CD4-positive, alpha-beta T cell treated with Interleukin-1 beta for 1 hour (primary cell): ENCODE measurements around the gene DAD1.

Experiments
- DNase-seq, 2 donors: peaks; one replicate each; pipeline ENCODE4 v3.0.0-alpha.2; 2020 to 2022

DAD1 gene

GRCh38 chr14:22533739-22534359 is 55.2 kb downstream of the DAD1 start:
- no peak for DNase-seq

GRCh38 chr14:22533057-22533704 is 55.8 kb downstream of the DAD1 start:
- DNase-seq = no peak

DNA sequence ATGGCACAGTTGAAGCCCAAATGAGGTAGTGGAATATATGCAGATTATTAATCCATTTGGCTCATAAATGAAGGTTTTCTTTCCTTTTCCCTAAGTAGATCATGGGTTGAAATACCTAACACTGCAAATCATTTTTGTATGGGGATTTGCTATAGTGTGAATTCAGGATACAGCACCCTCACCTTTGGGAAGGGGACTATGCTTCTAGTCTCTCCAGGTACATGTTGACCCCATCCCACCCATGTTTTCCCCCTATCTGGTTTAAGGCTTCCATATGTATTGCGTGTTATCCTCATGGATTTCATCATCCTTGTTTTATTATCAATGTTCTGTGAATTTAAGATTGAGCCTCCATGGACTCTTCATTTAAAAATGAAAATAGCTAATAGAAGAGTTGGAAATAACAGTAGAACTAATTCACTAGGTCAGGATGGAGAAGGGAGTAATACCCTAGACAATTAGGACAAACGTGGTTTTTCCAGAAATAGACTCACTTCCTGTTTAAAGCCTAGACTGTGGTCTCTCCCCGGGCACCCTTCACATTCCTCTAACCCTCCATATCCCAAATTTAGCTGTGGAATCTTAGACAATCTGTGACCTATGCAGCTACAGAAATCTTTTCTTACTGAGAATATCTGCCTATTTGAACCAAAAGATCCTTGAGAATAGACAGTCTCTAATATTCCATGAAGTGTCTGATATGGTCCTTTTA is 56.5 kb downstream of the DAD1 start:
- no peak for DNase-seq

- no peak for DNase-seq
Measured at GRCh38 chr14:22531451-22532344, 57.3 kb downstream of the DAD1 start.

DNA sequence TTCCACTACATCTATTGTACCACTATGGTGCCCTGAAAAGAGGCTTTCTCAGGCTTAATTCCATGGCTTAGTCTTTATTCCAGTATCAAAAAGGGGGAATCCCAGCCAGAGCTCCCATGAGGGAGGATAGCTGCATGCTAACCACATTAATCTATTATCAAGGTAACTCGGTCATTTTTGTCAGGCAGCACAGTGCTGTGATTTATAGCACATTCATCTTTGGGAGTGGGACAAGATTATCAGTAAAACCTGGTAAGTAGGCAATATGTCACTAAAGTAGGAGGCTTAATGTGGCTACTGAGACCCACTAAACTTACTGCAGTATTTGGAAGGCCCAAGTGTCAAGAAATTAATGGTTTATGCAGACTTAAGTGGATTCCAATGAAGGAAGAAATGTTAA is 58.9 kb downstream of the DAD1 start:
- DNase-seq = no peak

DNA sequence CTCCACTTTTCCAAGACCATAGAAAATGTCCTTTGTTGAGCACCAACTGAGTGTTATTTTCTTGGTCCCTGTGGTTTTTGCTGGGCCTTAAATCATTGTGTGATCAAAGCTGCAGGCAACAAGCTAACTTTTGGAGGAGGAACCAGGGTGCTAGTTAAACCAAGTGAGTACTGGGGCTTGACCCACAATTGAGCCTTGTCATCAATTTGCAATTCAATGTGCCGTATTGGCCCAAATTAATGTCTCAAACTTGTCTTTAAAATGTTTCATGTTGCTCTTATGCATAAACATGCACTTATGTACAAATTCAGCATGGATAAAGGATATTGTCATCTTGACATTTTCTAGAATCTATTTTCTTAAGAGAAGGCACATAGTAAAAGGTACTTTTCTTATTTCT is 62.3 kb downstream of the DAD1 start:
- DNase-seq = no peak

DNA sequence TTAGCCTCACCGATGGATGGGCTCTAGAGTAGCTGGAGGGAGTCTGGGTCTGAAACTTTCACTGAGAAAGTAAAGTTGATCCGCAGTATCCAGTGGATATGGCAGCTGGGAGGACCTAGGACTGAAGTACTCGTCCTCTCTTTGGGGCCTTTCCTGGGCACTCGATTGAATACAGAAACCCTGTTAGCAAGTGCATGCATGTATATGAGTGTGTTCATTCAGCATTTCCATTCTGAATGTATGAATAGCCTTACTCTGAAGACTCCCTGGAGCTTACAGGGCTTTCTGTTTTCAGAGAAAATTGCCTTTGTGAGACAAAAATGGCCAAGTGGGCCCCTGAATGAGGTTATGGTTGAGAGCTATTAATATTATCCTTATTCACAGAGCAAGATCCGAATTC is 62.8 kb downstream of the DAD1 start:
- DNase-seq = no peak

GRCh38 chr14:22524784-22525161 is 64.3 kb downstream of the DAD1 start:
- DNase-seq = no peak

- DNase-seq = no peak
Measured at GRCh38 chr14:22524115-22524783, 64.8 kb downstream of the DAD1 start.

- no peak for DNase-seq
Measured at GRCh38 chr14:22523283-22523682, 65.7 kb downstream of the DAD1 start.

- no peak for DNase-seq
Measured at GRCh38 chr14:22522466-22522957, 66.5 kb downstream of the DAD1 start.

- no peak for DNase-seq
Measured at GRCh38 chr14:22521449-22522239, 67.4 kb downstream of the DAD1 start.

- no peak for DNase-seq
Measured at GRCh38 chr14:22520796-22521195, 68.2 kb downstream of the DAD1 start.

GRCh38 chr14:22519877-22520685 is 68.9 kb downstream of the DAD1 start:
- no peak for DNase-seq

- DNase-seq = no peak
Measured at GRCh38 chr14:22518073-22518472, 71.0 kb downstream of the DAD1 start.

- no peak for DNase-seq
Measured at GRCh38 chr14:22517117-22517720, 71.8 kb downstream of the DAD1 start.

GRCh38 chr14:22515929-22516328 is 73.1 kb downstream of the DAD1 start:
- DNase-seq = no peak
